ENCODE measurements around the gene SORCS2. TPM values are rescaled to one million over a fixed set of nuclear protein-coding genes. Genes with fewer than 3 reads are reported as not detected.

The SORCS2 gene
- total RNA-seq, 5 donors from 2014 or later (not counting 1 experiment from before 2014, with no cell fraction given), result 0.22 TPM; not detected in 4

DNA sequence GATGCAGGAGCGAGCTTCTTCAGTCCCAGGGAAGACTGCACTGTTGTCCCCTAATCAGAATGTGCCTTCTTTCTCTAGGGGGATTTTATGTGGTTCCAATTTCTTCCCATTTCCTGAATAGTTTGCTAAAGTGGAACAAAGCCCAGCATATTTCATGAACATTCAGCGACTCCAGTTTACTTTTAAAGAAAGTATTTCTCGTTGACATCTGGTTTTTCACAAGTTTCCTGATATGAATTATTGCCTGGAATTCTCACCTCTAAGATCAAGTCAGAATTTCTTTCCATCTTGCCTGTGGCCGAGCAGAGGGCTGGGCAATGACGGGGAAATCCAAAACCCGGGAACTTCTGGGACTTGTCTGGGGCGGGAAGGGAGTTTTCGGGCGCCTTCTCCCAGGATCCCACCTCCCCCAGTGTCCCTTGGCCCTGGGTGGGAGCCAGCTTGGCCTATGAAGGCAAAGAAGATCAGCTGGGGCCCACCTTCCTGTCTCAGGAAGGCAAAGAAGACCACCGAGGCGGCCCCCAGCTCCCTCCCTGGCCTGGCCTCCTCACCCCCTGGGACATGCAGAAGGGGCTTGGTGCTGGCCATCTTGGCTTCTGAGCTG lies 15.4 kb downstream of the SORCS2 start:
- H3K27ac Mint-ChIP-seq, result no peak overlapping the region
- ATAC-seq (replicated peaks in 1 of 4), result no peak
- no peak overlapping the region for H3K4me3 ChIP-seq (ENCODE audit: control insufficient read depth in 1 of 2, extremely low read depth in 1 of 2, low read length in 1 of 2)
- H3K36me3 ChIP-seq (ENCODE audit: control insufficient read depth in 2 of 2, extremely low read depth in 1 of 2, insufficient read depth in 1 of 2, low read length in 1 of 2), result no peaks in the 10 kb centered on the region
- WGBS (ENCODE audit: insufficient coverage), result 71% methylated on average over 5 of the region's 11 CpGs
- H3K27me3 Mint-ChIP-seq, result peaks cover 8 to 33% of the 10 kb centered on the region in 2 donors
- POLR2A ChIA-PET, result no interaction called here
- no peaks in the 10 kb centered on the region for H3K9me3 Mint-ChIP-seq
- H3K4me1 Mint-ChIP-seq, result no peaks in the 10 kb centered on the region
- peaks cover 0 to 31% of the 10 kb centered on the region in 2 experiments for H3K27me3 ChIP-seq (replicated peaks in 1 of 2; ENCODE audit: control insufficient read depth in 2 of 2, extremely low read depth in 1 of 2, insufficient read depth in 2 of 2, low read length in 1 of 2)
- H3K9me3 ChIP-seq, result no peaks in the 10 kb centered on the region
- no peak overlapping the region for H3K27ac ChIP-seq (ENCODE audit: low read length)
- no peak for DNase-seq
- CTCF ChIA-PET, result no interaction called here
- H3K4me1 ChIP-seq (ENCODE audit: control insufficient read depth in 1 of 2, extremely low read depth in 1 of 2, insufficient read depth in 2 of 2, low read length in 2 of 2), result no peaks in the 10 kb centered on the region
- H3K4me3 Mint-ChIP-seq, result no peak overlapping the region
- H3K36me3 Mint-ChIP-seq, result no peaks in the 10 kb centered on the region

DNA sequence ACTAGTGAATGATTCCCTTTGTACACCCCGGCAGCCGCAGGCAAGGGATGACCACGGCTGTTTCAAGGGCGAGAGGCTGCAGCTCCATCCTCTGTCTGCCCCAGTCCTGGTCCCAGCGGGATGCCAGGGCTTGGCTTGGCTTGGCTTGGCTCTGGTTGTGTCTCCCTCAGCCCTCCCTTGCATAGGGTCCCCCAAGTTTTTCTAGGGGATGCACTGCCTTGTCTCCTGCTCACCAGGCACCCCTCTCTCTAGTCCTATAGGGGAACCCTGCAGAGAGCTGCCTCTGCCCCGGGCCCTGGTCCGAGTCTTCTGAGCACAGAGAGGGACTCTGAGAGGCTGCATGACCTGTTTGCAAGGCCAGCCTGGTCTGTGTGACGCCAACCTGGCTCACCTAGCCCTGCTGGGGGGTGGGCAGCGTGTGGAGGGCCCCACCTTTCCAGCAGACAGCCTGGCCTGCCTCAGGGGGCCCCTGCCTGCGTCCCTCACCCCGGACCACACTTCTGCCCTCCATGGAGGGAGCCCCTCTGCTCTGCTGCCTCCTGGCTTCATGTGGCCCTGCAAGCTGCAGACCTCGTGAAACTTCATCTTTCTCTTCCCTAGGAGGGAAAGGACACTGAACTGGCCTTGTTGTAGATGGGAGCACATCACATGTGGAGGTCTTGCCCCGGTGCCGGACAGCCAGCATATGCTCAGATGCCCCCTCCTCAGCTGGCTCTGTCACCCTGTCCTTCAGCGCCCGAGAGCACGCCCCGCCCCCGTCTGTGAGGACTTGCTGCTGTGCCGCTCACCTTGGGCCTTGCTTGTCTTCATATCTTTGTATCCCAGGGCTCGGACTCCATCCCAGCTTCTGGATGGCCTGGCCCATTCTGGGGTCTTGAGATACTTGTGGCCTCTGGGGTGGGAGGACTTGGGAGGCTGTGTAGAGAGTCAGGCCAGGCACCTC lies 16.4 kb downstream of the SORCS2 start:
- no peaks in the 10 kb centered on the region for H3K36me3 Mint-ChIP-seq
- DNase-seq, result no peak
- H3K36me3 ChIP-seq (ENCODE audit: control insufficient read depth in 2 of 2, extremely low read depth in 1 of 2, insufficient read depth in 1 of 2, low read length in 1 of 2), result no peaks in the 10 kb centered on the region
- no peaks in the 10 kb centered on the region for H3K4me1 Mint-ChIP-seq
- no peak overlapping the region for H3K4me3 Mint-ChIP-seq
- POLR2A ChIA-PET, result no interaction called here
- ATAC-seq (replicated peaks in 1 of 4), result no peak
- H3K4me3 ChIP-seq (ENCODE audit: control insufficient read depth in 1 of 2, extremely low read depth in 1 of 2, low read length in 1 of 2), result no peak overlapping the region
- no peaks in the 10 kb centered on the region for H3K4me1 ChIP-seq (ENCODE audit: control insufficient read depth in 1 of 2, extremely low read depth in 1 of 2, insufficient read depth in 2 of 2, low read length in 2 of 2)
- H3K27ac ChIP-seq (ENCODE audit: low read length), result no peak overlapping the region
- H3K9me3 ChIP-seq, result no peaks in the 10 kb centered on the region
- 83% methylated on average over 17 of the region's 21 CpGs for WGBS (ENCODE audit: insufficient coverage)
- H3K27me3 ChIP-seq (replicated peaks in 1 of 2; ENCODE audit: control insufficient read depth in 2 of 2, extremely low read depth in 1 of 2, insufficient read depth in 2 of 2, low read length in 1 of 2), result peaks cover 0 to 39% of the 10 kb centered on the region in 2 experiments
- H3K9me3 Mint-ChIP-seq, result no peaks in the 10 kb centered on the region
- peaks cover 8 to 36% of the 10 kb centered on the region in 2 donors for H3K27me3 Mint-ChIP-seq
- no peak overlapping the region for H3K27ac Mint-ChIP-seq
- CTCF ChIA-PET, result no interaction called here

DNA sequence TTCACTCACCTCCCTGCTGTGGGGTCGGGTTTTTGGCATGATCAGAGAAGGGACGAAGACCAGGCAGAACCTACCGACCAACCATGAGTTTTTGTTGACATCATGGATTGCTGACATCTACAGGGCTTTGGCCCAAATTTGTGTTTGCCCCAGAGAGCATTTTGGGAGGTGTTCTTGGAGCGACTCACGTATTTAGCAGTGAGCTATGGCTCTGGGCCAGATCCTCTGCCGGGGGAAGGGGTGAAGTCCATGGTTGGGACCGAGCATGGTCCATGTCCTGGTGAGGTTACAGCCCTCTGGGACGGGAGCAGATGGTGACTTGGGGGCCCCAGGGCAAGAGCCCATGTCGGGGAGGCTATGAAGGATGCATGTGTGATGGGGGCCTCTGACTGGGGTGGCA lies 17.4 kb downstream of the SORCS2 start:
- 70% methylated on average over 7 of the region's 9 CpGs for WGBS (ENCODE audit: insufficient coverage)

DNA sequence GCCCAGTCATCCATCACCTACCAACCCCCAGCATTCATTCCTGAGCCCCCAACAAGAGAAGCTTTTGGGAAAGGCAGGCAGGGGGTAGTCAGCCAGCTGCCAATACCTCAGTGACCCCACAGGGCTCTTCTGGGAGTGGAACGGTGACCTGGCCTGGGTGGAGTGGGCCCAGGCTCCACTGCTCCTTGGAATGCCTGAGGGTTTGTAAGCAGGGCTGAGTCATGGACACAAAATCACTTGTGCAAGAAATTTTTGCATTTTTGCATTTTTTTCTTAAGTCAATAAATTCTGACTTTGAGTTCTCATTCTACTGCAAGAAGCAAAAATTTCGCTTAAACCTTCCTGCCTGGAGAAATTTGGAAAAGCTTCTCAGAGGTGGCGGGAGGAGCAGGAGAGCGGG lies 18.5 kb downstream of the SORCS2 start:
- Mint-ChIP-seq H3K36me3 (no peaks in the 10 kb centered on the region), H3K27ac (no peak overlapping the region), H3K27me3 (peaks cover 5 to 27% of the 10 kb centered on the region in 2 donors), H3K9me3 (peaks cover 0 to 4% (median 0%) of the 10 kb centered on the region in 3 donors), H3K4me1 (no peaks in the 10 kb centered on the region), H3K4me3 (no peak overlapping the region)
- WGBS (ENCODE audit: insufficient coverage), result 86% methylated on average over 3 of the region's 4 CpGs
- DNase-seq (no peak), ATAC-seq (replicated peaks in 1 of 4) (no peak)
- peaks cover 0 to 38% of the 10 kb centered on the region in 2 experiments for H3K27me3 ChIP-seq (replicated peaks in 1 of 2; ENCODE audit: control insufficient read depth in 2 of 2, extremely low read depth in 1 of 2, insufficient read depth in 2 of 2, low read length in 1 of 2)
- H3K4me3 ChIP-seq (ENCODE audit: control insufficient read depth in 1 of 2, extremely low read depth in 1 of 2, low read length in 1 of 2), result no peak overlapping the region
- ChIA-PET POLR2A (no interaction called here), CTCF (no interaction called here)
- H3K9me3 ChIP-seq, result no peaks in the 10 kb centered on the region
- no peaks in the 10 kb centered on the region for H3K36me3 ChIP-seq (ENCODE audit: control insufficient read depth in 2 of 2, extremely low read depth in 1 of 2, insufficient read depth in 1 of 2, low read length in 1 of 2)
- no peaks in the 10 kb centered on the region for H3K4me1 ChIP-seq (ENCODE audit: control insufficient read depth in 1 of 2, extremely low read depth in 1 of 2, insufficient read depth in 2 of 2, low read length in 2 of 2)
- H3K27ac ChIP-seq (ENCODE audit: low read length), result no peak overlapping the region

More for the DNA sequence above, 17.4 kb downstream of the SORCS2 start:
- Histone ChIP-seq H3K4me1 (ENCODE audit: control insufficient read depth in 1 of 2, extremely low read depth in 1 of 2, insufficient read depth in 2 of 2, low read length in 2 of 2) (no peaks in the 10 kb centered on the region), H3K4me3 (ENCODE audit: control insufficient read depth in 1 of 2, extremely low read depth in 1 of 2, low read length in 1 of 2) (no peak overlapping the region), H3K9me3 (no peaks in the 10 kb centered on the region), H3K27ac (ENCODE audit: low read length) (no peak overlapping the region), H3K36me3 (ENCODE audit: control insufficient read depth in 2 of 2, extremely low read depth in 1 of 2, insufficient read depth in 1 of 2, low read length in 1 of 2) (no peaks in the 10 kb centered on the region), H3K27me3 (replicated peaks in 1 of 2; ENCODE audit: control insufficient read depth in 2 of 2, extremely low read depth in 1 of 2, insufficient read depth in 2 of 2, low read length in 1 of 2) (peaks cover 0 to 40% of the 10 kb centered on the region in 2 experiments)
- H3K27me3 Mint-ChIP-seq, result peaks cover 8 to 31% of the 10 kb centered on the region in 2 donors
- no peak overlapping the region for H3K27ac Mint-ChIP-seq
- ChIA-PET POLR2A (no interaction called here), CTCF (no interaction called here)
- ATAC-seq (replicated peaks in 1 of 4) (no peak), DNase-seq (no peak)
- no peak overlapping the region for H3K4me3 Mint-ChIP-seq
- H3K9me3 Mint-ChIP-seq, result peaks cover 0 to 4% (median 0%) of the 10 kb centered on the region in 3 donors
- no peaks in the 10 kb centered on the region for H3K4me1 Mint-ChIP-seq
- H3K36me3 Mint-ChIP-seq, result no peaks in the 10 kb centered on the region

DNA sequence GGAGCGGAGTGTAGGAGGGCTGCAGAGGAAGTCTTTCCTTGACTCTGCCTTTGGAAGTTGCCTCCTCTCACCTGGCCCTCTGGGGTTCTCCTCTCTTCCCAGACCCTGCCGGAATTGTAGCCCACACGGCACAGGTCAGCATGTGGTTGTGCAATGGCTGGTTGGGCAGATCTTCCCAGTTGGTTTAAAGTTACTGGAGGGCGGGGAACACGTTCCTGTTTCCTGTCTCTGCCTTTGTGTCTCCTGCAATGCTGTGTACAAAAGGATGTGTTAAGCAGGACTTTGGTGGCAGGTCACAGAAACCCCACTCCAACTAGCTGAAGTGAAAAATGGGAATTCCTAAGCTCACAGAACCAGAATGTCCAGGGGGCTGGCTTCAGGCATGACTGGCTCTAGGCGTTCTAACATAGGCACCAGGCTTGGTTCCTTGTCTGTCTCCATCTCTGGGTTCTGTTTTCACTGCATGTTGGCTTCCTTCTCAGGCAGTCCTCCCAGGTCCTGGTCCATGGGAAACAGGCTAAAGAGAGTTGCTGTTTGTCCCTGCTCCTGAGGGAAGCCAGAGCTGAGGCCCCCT lies 19.9 kb downstream of the SORCS2 start:
- no peak overlapping the region for H3K27ac ChIP-seq (ENCODE audit: low read length)
- Mint-ChIP-seq H3K36me3 (no peaks in the 10 kb centered on the region), H3K9me3 (peaks cover 0 to 4% (median 0%) of the 10 kb centered on the region in 3 donors), H3K27me3 (peaks cover 5 to 27% of the 10 kb centered on the region in 2 donors), H3K4me1 (no peaks in the 10 kb centered on the region), H3K27ac (no peak overlapping the region), H3K4me3 (no peak overlapping the region)
- ChIA-PET POLR2A (no interaction called here), CTCF (no interaction called here)
- no peak for DNase-seq
- no peaks in the 10 kb centered on the region for H3K36me3 ChIP-seq (ENCODE audit: control insufficient read depth in 2 of 2, extremely low read depth in 1 of 2, insufficient read depth in 1 of 2, low read length in 1 of 2)
- H3K9me3 ChIP-seq, result no peaks in the 10 kb centered on the region
- no peaks in the 10 kb centered on the region for H3K4me1 ChIP-seq (ENCODE audit: control insufficient read depth in 1 of 2, extremely low read depth in 1 of 2, insufficient read depth in 2 of 2, low read length in 2 of 2)
- 82% methylated on average over 1 of the region's 6 CpGs for WGBS (ENCODE audit: insufficient coverage)
- H3K27me3 ChIP-seq (replicated peaks in 1 of 2; ENCODE audit: control insufficient read depth in 2 of 2, extremely low read depth in 1 of 2, insufficient read depth in 2 of 2, low read length in 1 of 2), result peaks cover 0 to 37% of the 10 kb centered on the region in 2 experiments
- no peak for ATAC-seq (replicated peaks in 1 of 4)
- H3K4me3 ChIP-seq (ENCODE audit: control insufficient read depth in 1 of 2, extremely low read depth in 1 of 2, low read length in 1 of 2), result no peak overlapping the region

DNA sequence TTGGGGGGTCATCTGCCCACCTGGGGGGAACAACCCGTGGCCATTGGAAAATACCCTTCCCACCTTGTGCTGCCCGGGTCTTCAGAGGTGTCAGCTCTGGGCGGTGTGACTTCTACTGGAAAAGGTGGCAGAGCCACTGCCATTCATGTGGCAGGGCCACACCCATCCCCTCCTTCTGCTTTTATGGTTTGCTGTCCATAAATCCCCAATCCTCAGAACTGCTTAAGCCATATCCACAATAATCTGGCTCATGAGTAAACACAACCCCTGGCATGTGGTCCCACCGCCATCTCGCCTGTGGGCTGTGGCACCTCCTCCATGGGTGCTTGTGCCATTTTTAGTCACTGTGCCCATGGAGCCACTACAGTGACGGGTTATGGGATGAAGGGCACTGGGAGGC lies 20.6 kb downstream of the SORCS2 start:
- Mint-ChIP-seq H3K4me1 (no peaks in the 10 kb centered on the region), H3K27me3 (peaks cover 5 to 31% of the 10 kb centered on the region in 2 donors), H3K4me3 (no peak overlapping the region), H3K9me3 (peaks cover 0 to 4% (median 0%) of the 10 kb centered on the region in 3 donors), H3K27ac (no peak overlapping the region), H3K36me3 (no peaks in the 10 kb centered on the region)
- Histone ChIP-seq H3K4me3 (ENCODE audit: control insufficient read depth in 1 of 2, extremely low read depth in 1 of 2, low read length in 1 of 2) (no peak overlapping the region), H3K4me1 (ENCODE audit: control insufficient read depth in 1 of 2, extremely low read depth in 1 of 2, insufficient read depth in 2 of 2, low read length in 2 of 2) (no peaks in the 10 kb centered on the region), H3K9me3 (no peaks in the 10 kb centered on the region), H3K27me3 (replicated peaks in 1 of 2; ENCODE audit: control insufficient read depth in 2 of 2, extremely low read depth in 1 of 2, insufficient read depth in 2 of 2, low read length in 1 of 2) (peaks cover 0 to 42% of the 10 kb centered on the region in 2 experiments), H3K27ac (ENCODE audit: low read length) (no peak overlapping the region), H3K36me3 (ENCODE audit: control insufficient read depth in 2 of 2, extremely low read depth in 1 of 2, insufficient read depth in 1 of 2, low read length in 1 of 2) (no peaks in the 10 kb centered on the region)
- WGBS (ENCODE audit: insufficient coverage), result 62% methylated on average over 4 of the region's 6 CpGs
- ChIA-PET POLR2A (no interaction called here), CTCF (no interaction called here)
- no peak for DNase-seq
- no peak for ATAC-seq (replicated peaks in 1 of 4)
